Measurements from ENCODE around the gene CENPM. TPM values are rescaled to one million over a fixed set of nuclear protein-coding genes. Genes with fewer than 3 reads are reported as not detected.

Gene CENPM
- total RNA-seq, 8 experiments from 2014 or later: 1.4 to 28.1 (median 4.4) TPM

DNA sequence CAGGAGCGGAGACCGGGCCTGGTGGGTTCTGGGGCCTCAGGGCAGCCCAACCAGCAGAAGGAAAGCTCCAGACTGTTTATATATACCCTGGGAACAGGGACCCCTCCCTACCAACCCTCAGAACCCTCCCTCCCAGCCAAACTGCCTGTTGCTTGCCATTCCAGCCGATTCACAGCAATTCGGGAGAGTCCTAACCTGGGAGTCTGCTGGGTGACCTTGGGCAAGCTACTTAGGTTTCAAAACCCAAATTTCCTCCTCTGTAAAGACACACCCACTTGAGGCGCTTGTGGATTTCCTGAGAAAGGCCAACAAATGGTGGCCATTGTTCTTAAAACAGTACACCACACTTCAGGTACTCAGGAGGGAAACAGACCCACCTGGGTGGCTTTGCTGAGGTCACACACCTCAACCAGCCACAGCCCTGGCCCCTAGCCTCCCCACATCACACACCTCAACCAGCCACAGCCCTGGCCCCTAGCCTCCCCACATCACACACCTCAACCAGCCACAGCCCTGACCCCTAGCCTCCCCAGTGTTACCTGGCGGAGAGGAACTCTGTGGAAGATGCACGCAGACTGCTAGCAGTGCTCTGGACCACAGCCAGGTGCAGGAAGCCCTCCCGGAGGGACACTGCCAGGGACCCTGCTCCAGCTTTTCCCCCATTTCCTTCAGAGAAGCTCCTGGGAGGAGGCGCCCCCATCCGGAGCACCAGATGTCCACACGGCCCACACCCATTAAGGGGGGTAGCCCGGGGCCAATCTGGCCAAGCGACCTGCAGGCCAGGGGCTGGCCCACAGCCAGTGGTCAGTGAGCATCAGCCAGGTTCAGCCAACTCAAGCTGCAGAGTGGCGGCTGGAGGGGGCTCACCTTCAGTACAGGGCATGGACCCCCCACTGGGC is 38.3 kb downstream of the CENPM start:
- H3K4me1 ChIP-seq (replicated peaks in 1 of 2): peaks cover 2 to 9% of the 10 kb centered on the region in 2 donors
- 24 to 100% (median 64%) methylated on average over 1 to 7 of the region's 14 CpGs; no CpG with 5 or more reads in 5 of the 10 experiments for WGBS, 10 experiments
- in situ Hi-C loops (cut with MboI; ENCODE audit: low pct_unique_long_range_greater_than_20kb in 2 of 9, low sequenced_read_pairs in 9 of 9, unreplicated experiment in 9 of 9): no loop called here
- H3K27ac ChIP-seq: no peak overlapping the region
- H3K4me3 ChIP-seq: no peak overlapping the region
- peak in 5 of 8 experiments; percentile 1 to 11 (median 4) for ATAC-seq (replicated peaks in 6 of 8)

DNA sequence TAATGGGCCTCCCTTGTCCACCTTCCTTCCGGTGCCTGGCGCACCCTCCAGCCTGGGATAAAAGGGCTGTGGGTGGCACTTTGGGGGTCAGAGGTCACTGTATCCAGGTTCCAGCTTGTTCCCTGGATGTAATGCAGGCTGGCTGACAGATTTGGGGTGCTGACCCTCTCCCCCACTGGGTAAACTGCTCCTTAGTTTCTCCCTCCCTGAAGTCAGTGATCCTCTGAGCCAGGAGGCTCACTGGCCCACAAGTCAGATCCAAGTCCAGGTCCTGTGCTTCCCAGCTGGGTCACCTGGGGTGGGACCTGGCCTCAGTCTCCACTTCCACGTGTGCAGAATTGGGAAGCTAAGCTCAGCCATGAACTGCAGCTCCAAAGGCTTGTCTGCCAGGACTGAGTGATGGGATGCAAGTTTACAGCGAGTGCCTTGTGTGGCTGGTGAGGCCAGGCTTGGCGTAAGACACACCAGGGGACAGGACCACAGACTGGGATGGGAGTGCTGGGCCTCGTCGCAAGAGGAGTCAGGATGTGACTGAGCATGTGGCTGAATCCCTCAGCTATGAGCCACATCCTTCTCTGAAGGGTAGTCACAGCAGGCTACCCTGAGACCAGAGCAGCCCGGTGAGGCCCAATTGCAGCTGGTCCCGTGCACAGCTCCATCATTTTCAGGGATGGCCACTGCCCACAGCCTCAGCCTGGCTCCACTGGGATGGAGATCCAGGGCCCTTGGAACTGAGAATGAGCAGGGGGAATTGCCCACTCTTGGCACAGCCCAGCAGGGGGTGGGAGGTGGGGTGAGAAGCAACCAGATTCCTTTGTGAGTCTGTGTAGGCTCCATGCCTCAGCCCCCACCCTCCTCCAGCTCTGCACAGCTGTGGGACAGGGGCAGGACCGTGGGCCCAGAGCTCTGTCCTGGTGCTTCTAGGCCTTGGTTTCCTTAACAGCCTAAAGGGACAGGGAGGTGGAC is 39.2 kb downstream of the CENPM start:
- peak in 3 of 8 experiments; percentile 3 to 4 (median 4) for ATAC-seq (replicated peaks in 6 of 8)
- H3K27ac ChIP-seq: no peak overlapping the region
- 50 to 80% (median 70%) methylated on average over 1 to 5 of the region's 10 CpGs; no CpG with 5 or more reads in 6 of the 10 experiments for WGBS, 10 experiments
- peaks cover 2 to 9% of the 10 kb centered on the region in 2 donors for H3K4me1 ChIP-seq (replicated peaks in 1 of 2)
- in situ Hi-C loops (cut with MboI; ENCODE audit: low pct_unique_long_range_greater_than_20kb in 2 of 9, low sequenced_read_pairs in 9 of 9, unreplicated experiment in 9 of 9): no loop called here
- H3K4me3 ChIP-seq: no peak overlapping the region

DNA sequence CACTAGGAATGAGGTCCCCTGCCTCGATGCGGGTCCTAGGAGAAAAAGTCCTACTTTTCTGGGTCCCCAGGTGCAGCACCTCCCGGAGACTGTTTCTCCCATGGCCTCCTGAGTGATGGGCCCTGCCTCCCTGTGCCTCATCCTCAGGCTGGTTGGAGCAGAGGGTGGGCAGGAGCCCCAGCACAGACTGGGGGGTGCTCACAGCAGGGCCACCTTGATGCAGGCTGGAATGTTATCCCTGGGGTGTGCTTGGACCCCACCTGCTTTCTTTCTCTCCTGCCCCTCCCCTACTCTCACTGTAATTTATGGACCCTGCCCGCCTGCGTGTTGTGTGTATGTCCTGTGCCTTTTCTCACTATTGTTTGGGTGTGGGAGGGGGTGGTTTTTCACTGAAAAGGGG is 40.1 kb downstream of the CENPM start:
- no peak for ATAC-seq (replicated peaks in 6 of 8)
- WGBS, 10 experiments: 83 to 100% (median 100%) methylated on average over 1 to 2 of the region's 5 CpGs; no CpG with 5 or more reads in 7 of the 10 experiments
- Histone ChIP-seq H3K4me3 (no peak overlapping the region), H3K27ac (no peak overlapping the region), H3K4me1 (replicated peaks in 1 of 2) (peaks cover 2 to 9% of the 10 kb centered on the region in 2 donors)
- in situ Hi-C loops (cut with MboI; ENCODE audit: low pct_unique_long_range_greater_than_20kb in 2 of 9, low sequenced_read_pairs in 9 of 9, unreplicated experiment in 9 of 9): no loop called here

DNA sequence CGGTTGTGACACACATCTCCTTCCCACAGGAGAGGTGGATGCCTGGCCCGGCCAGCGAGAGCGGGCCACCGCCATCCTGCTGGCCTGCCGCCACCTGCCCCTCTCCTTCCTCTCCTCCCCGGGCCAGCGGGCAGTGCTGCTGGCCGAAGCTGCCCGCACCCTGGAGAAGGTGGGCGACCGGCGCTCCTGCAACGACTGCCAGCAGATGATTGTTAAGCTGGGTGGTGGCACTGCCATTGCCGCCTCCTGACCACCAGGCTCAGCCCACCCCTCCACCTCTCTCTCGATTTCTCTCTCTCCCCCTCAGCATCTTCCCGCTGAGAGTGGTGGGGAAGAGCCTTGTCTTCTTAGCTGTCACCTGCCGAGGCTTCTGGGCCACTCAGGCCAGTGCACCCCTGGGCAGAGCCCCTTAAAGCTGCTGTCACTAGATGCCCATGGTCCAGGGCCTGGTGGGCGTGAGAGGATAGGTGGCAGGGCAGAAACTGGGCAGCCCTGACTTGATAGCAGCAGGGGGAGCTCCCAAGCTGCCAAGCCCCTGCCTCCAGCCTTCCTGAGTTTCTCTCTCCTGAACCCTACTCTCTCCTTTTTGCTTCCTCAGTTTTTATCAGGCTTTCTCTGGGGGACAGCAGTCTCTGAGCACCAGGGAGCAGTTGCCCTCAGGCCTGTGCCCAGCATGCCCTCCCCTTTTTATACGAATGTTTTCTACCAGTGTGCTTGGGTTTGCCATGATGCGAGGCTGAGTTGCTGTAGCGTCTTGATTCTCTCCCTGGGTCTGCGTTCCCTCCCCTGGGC is 41.3 kb downstream of the CENPM start:
- in situ Hi-C loops (cut with MboI; ENCODE audit: low pct_unique_long_range_greater_than_20kb in 2 of 9, low sequenced_read_pairs in 9 of 9, unreplicated experiment in 9 of 9): no loop called here
- H3K4me1 ChIP-seq (replicated peaks in 1 of 2): peaks cover under 1 to 5% of the 10 kb centered on the region in 2 donors
- no peak overlapping the region for H3K27ac ChIP-seq
- H3K4me3 ChIP-seq: no peak overlapping the region
- no peak for ATAC-seq (replicated peaks in 6 of 8)
- WGBS, 10 experiments: 80 to 100% (median 93%) methylated on average over 1 to 6 of the region's 23 CpGs; no CpG with 5 or more reads in 5 of the 10 experiments

DNA sequence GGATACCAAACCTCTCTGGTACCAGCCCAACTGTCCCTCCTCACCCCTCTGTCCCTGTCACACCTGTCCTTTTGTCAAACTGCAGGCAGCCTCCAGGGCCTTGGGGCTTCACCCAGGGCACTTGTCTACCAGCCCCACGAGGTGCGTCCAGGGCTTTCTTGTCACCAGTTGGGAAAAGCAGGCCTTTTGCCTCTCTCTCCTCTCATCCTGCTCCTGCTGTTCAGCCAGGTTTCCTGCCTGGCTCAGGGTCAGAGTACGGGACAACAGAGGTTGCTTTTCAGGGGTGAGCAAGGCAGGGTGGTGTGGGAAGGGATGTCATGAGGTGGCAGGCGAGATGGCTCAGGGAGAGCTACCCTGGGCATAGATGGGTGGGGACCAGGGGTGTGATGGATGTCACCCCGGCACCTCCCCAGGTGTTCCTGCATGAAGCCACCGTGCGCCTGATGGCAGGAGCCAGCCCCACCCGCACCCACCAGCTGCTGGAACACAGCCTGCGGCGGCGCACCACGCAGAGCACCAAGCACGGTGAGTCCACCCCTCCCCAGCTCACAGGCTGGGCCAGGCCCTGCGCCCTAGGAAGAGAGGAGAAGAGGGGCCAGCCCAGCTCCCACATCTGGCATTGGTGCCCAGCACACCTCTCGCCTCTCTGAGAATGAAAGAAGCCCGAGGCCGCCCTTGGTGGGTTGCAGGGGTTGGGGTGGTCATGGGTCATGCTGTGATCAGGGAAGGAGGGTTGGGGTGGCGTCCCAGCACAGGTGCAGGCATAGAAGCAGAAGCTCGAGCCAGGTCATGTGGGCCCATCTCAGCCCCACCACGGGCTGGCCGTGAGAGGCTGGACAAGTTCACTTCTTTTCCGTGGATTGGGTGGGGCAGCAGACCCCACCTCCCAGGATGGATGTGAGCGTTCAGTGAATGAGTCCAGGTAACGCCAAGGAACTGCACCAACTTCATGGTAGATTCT is 42.2 kb downstream of the CENPM start:
- 99 to 100% (median 100%) methylated on average over 1 to 10 of the region's 24 CpGs; no CpG with 5 or more reads in 7 of the 10 experiments for WGBS, 10 experiments
- Histone ChIP-seq H3K4me1 (replicated peaks in 1 of 2) (no peaks in the 10 kb centered on the region), H3K27ac (no peak overlapping the region), H3K4me3 (no peak overlapping the region)
- ATAC-seq (replicated peaks in 6 of 8): peak in 1 of 8 experiments; percentile 2
- in situ Hi-C loops (cut with MboI; ENCODE audit: low pct_unique_long_range_greater_than_20kb in 2 of 9, low sequenced_read_pairs in 9 of 9, unreplicated experiment in 9 of 9): no loop called here

DNA sequence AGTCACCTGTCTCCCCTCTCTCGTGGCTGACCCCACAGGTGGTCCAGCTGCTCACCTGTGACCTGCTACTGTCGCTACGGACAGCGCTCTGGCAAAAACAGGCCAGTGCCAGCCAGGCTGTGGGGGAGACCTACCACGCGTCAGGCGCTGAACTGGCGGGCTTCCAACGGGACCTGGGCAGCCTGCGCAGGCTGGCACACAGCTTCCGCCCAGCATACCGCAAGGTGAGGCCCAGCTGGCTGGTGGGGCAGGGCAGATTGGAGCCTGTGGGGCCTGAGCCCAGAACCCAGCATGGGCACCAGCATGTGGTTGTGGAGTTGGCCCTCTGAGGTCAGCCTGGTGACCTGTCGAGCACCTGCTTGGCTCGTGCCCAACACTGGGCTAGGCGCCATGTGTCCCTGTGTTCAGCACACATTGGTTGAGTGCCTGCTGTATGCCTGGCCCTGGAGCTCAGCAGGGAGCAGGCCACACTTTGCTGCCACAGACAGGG is 44.0 kb downstream of the CENPM start:
- in situ Hi-C loops (cut with MboI; ENCODE audit: low pct_unique_long_range_greater_than_20kb in 2 of 9, low sequenced_read_pairs in 9 of 9, unreplicated experiment in 9 of 9): no loop called here
- H3K4me3 ChIP-seq: no peak overlapping the region
- no peak overlapping the region for H3K27ac ChIP-seq
- no peaks in the 10 kb centered on the region for H3K4me1 ChIP-seq (replicated peaks in 1 of 2)
- WGBS, 10 experiments: 67 to 100% (median 98%) methylated on average over 1 to 14 of the region's 15 CpGs; no CpG with 5 or more reads in 5 of the 10 experiments
- ATAC-seq (replicated peaks in 6 of 8): peak in 3 of 8 experiments; percentile 6 to 14 (median 10)

DNA sequence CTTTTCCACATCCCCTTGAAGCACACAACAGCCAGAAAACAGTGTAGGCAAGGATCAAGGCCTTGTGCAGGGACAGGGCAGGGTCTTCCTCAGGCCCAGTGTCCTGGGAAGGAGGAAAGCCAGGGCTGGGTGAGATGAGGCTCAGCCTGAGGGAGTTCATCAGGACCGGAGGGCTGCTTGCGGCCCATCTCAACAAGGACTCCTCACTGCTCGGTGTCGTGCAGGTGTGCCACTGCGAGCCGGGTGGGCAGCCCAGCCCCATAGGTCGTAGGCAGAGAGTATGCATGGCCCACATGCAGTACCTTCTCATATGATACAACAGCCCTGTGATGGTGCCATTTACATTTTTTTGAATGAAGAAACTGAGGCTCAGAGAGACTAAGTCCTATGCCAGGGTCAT is 44.9 kb downstream of the CENPM start:
- in situ Hi-C loops (cut with MboI; ENCODE audit: low pct_unique_long_range_greater_than_20kb in 2 of 9, low sequenced_read_pairs in 9 of 9, unreplicated experiment in 9 of 9): no loop called here

DNA sequence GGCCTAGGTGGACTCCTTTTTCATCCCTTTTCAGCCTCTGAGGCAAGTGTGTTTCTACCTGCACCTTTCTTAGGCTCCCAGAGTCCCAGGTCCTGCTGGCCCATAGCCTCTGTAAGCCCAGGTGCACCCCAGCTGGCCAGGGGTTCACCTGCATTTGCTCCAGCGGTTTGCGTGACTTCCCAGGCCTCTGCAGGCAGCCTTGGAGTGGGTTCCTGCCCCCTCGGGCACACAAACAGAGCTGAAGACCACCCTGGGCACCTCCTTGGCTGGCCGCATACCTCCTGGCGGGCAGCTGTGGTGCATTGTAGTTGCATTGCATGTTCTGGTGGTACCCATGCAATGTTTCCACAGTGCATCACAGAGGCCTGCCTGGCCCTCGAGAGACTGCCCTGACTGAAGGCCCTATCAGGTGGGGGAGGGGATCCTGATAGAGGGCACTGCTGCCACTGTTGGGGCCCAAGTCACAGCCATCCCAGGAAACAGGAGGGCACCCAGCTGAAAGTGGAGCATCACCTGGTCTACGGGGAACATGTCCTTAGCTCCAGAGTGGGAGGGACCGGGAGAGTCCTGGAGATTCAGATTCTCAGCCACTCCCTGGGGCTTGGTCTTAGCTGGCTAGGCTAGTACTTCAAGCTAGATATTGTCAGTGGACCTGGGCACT is 46.2 kb downstream of the CENPM start:
- in situ Hi-C loops (cut with MboI; ENCODE audit: low pct_unique_long_range_greater_than_20kb in 2 of 9, low sequenced_read_pairs in 9 of 9, unreplicated experiment in 9 of 9): no loop called here
- Histone ChIP-seq H3K27ac (no peak overlapping the region), H3K4me3 (no peak overlapping the region), H3K4me1 (replicated peaks in 1 of 2) (no peaks in the 10 kb centered on the region)
- peak in 1 of 8 experiments; percentile 14 for ATAC-seq (replicated peaks in 6 of 8)
- WGBS, 10 experiments: 88 to 100% (median 100%) methylated on average over 1 to 5 of the region's 8 CpGs; no CpG with 5 or more reads in 5 of the 10 experiments

More for the DNA sequence above, 44.9 kb downstream of the CENPM start:
- 88 to 92% methylated on average over 2 to 5 of the region's 7 CpGs; no CpG with 5 or more reads in 8 of the 10 experiments for WGBS, 10 experiments
- Histone ChIP-seq H3K4me1 (replicated peaks in 1 of 2) (no peaks in the 10 kb centered on the region), H3K4me3 (no peak overlapping the region), H3K27ac (no peak overlapping the region)
- peak in 3 of 8 experiments; percentile 3 to 12 (median 11) for ATAC-seq (replicated peaks in 6 of 8)

DNA sequence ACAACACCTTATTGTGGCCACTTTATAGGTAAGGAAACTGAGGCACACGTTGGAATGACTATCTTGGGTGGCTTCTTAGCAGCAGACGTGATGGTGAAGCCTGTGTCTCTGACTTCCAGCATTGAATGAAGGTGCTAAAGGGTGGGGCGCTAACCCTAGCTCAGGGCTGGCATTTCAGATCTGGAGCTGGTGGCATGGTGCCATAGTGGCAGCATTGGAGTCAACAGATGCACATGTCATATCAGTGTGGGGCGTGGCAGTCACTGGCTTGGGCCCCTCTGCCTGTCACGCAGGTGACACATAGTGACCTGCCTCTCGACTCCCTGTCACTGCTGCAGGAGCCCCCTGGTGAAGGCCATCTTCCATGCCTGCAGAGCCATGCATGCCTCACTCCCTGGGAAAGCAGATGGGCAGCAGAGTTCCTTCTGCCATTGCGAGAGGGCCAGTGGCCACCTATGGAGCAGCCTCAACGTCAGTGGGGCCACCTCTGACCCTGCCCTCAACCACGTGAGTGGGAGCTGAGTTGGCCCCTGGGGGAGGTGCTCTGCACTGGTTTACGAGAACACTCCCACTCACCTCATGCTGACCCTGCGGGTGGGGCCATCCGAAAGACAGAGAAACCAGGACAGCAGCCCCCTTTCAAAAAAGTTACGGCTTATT is 46.8 kb downstream of the CENPM start:
- Histone ChIP-seq H3K4me3 (no peak overlapping the region), H3K4me1 (replicated peaks in 1 of 2) (no peaks in the 10 kb centered on the region), H3K27ac (no peak overlapping the region)
- WGBS, 10 experiments: 40 to 100% (median 90%) methylated on average over 1 to 10 of the region's 13 CpGs; no CpG with 5 or more reads in 2 of the 10 experiments
- ATAC-seq (replicated peaks in 6 of 8): no peak
- in situ Hi-C loops (cut with MboI; ENCODE audit: low pct_unique_long_range_greater_than_20kb in 2 of 9, low sequenced_read_pairs in 9 of 9, unreplicated experiment in 9 of 9): no loop called here

DNA sequence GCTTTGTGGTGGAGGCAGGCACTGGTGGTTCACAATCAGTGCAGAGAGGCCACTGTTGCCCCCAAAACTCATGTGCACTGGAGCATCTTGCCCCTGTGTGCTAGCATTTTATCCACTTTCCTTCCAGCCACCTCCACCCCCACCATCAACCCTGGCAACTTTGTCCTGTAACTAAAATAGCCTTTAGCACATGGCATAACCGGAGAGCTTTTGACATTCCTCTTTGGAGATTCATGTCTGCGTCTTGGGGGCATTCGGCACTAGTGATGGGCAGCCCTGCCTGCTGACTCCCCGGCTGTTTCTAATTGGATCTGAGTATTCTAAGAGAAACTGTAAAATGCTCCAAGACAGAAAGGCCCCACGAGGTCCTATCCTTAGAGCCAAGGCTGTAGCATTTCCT is 47.8 kb downstream of the CENPM start:
- Histone ChIP-seq H3K4me1 (replicated peaks in 1 of 2) (no peaks in the 10 kb centered on the region), H3K27ac (no peak overlapping the region), H3K4me3 (no peak overlapping the region)
- in situ Hi-C loops (cut with MboI; ENCODE audit: low pct_unique_long_range_greater_than_20kb in 2 of 9, low sequenced_read_pairs in 9 of 9, unreplicated experiment in 9 of 9): no loop called here
- 60 to 94% (median 91%) methylated on average over 1 to 5 of the region's 5 CpGs; no CpG with 5 or more reads in 7 of the 10 experiments for WGBS, 10 experiments
- no peak for ATAC-seq (replicated peaks in 6 of 8)

Measured in motor neuron (in vitro differentiated cells).